CD4-positive, alpha-beta T cell treated with Interleukin-6 at 100 ng/mL for 8 hours (primary cell): ENCODE results near the gene KRABD2.
"Not testable (repeated sequence)": the region's sequence is repeated elsewhere in the genome, so short reads cannot be mapped to it uniquely, and the experiment has no call there.

Source experiments
- DNase-seq: peaks from one replicate; pipeline ENCODE4 v3.0.0-alpha.2; 2020; ENCODE audit warnings: mixed read lengths, low spot score

KRABD2 gene

DNA sequence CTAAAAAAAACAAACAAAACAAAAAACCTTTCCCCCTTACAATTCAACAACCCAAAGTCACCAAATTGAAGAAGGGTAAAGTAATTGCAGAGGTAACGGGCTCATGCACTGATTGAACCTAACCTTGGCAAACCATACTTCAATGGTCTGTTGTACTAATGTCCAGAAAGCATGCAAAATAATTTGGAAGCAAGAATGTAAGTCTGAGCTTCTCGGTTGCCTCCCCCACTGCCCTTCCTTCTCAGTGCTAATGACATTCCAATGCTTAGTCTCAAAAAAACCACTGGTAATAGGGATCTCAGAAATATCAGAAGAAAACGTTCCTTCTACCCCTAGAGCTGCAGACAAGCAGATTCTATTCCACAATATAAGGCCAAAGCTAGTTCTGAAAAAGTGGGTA is 15.8 kb downstream of the KRABD2 start:
- DNase-seq, result no peak

DNA sequence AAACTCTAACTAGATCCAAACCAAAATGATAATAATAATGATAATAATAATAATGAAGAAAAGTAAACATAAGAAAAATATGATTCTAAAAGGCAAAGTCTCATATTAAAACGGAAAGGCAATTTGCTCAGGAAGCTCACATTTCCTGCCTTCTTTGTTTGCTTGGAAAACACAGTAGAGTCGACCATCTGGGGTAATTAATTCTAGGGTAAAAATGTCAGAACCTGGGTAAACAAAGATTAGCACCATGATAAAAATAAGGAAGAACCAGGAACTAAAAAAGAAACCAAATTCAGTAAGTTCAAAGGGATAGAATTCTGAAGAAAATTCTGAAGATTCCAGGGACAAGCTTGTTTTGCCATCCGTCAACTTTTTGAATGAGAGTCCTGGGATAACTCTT is 16.2 kb downstream of the KRABD2 start:
- no peak for DNase-seq

DNA sequence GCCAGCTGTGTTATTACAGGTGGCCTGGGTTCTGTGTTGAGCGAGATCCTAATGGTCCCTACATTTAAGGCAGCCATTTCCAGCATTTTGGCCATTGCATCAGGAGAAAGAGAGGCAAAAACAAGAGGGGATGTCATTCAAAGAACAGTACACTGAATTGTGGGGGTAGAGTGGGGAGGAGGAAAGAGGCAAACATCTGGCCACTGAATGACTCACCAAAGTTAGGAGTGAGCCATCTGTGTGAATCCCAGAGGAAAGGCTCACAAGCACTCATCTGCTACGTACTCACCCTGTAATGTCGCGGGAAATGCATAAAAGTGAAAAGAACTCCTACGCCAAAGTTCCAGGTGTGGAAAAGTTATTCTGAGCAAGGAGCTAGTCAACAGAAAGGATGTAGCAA is 16.7 kb downstream of the KRABD2 start:
- no peak for DNase-seq

DNA sequence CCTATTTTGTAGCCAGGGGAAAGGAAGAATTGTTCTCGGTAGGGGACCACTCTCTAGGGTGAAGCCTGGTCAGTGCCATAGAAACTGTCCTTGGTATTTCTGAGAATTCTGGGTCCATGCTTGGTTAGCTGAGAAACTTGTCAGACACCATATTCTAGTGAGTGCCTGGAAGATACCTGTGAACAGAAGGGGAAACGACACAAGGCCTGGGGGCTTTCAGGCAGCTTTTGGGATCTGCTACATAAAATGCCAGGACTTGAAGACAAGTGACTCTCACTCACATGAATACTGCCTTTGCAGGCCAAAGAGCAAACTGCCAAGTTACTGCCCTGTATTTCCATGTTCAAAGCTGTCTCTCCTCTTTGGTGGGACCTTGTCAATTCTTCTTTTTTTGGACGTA is 18.6 kb downstream of the KRABD2 start:
- DNase-seq, result no peak

DNA sequence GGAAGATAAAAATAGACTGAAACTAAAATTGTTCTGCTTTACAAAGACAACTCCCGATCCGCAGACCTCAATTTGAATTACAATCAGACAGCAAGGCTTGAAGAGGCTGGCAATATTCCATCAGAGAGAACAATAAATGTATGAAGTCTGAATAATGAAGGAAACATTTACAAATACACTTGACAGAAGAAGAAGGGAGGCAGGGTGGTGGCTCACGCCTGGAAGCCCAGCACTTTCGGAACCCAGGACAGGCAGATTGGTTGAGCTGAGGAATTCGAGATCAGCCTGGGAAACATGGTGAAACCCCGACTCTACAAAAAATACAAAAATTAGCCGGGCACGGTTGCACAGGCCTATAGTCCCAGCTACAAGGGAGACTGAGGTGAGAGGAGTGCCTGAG is 22.3 kb downstream of the KRABD2 start:
- DNase-seq, result no peak

DNA sequence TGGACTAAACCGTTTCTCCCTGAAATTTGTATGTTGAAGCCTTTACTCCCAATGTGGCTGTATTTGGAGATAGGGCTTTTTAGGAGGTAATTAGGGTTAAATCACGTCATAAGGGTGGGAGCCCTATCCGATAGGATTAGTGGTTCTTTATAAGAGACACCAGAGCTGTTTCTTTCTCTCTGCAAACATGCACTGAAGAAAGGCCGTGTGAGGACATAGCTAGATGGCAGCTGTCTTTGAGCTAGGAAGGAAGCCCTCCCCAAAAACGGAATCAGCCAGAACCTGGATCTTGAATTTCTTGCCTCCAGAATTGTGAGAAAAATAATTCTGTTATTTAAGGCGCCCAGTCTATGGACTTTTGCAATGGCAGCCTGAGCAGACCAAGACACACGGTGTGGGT is 22.8 kb downstream of the KRABD2 start:
- DNase-seq, result no peak

DNA sequence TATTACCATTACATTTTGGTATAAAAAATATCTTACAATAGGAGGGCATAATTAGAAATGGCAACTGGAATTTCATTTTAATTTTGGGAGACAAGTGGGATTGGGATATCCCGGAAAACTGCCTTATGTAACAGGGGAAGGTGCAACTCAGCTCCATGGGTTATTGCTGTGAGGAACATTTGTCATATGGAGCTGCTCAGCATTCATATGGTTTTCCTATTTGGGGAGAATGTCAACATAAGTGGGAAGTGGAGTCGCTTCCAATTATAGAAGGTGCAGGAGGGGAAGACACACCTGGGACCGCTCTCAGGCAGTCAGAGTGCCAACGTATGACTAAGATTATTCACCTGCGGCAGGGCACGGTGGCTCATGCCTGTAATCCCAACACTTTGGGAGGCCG is 26.2 kb downstream of the KRABD2 start:
- no peak for DNase-seq

DNA sequence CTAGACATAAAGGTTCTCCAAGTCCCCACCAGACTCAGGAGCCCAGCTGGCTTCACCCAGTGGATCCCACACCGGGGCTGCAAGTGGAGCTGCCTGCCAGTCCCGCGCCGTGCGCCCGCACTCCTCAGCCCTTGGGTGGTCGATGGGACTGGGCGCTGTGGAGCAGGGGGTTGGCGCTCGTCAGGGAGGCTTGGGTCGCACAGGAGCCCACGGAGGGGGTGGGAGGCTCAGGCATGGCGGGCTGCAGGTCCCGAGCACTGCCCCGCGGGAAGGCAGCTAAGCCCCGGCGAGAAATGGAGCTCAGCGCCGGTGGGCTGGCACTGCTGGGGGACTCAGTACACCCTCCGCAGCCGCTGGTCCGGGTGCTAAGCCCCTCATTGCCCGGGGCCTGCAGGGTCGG is 29.5 kb downstream of the KRABD2 start:
- not testable (repeated sequence) for DNase-seq

DNA sequence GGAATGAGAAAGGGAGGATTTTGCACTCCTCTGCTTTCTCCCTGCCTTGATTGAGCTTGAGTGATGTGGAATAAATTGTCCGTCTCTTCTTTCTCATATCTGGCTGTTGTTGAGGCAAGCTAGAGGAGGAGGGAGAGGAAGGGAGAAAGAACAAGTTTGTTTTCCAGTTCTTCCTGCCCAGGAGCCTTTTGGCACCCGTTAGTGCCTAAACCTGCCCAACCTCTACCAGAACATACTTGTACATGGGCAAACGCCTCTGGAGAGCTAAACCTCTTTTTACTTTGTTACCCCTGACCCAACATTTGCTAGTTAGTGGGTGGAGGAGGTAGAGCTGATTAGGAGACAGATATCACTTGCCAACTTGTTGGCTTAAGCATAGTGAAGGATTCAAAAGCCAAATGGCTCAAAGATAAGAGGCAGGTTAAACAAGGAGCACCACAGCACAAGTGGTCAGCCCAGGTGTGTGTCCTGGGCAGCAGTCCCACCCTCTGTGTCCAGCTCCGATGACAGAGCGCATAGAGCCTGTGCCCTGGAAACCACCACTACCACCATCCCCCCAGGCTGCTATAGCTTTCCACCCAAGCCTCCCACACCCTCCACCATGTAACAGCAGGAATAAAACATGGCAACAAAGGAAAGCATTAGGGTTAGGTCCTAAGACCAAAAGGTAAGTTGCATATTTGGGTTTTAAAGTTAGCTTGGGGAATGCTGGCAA is 30.4 kb downstream of the KRABD2 start:
- no peak for DNase-seq

DNA sequence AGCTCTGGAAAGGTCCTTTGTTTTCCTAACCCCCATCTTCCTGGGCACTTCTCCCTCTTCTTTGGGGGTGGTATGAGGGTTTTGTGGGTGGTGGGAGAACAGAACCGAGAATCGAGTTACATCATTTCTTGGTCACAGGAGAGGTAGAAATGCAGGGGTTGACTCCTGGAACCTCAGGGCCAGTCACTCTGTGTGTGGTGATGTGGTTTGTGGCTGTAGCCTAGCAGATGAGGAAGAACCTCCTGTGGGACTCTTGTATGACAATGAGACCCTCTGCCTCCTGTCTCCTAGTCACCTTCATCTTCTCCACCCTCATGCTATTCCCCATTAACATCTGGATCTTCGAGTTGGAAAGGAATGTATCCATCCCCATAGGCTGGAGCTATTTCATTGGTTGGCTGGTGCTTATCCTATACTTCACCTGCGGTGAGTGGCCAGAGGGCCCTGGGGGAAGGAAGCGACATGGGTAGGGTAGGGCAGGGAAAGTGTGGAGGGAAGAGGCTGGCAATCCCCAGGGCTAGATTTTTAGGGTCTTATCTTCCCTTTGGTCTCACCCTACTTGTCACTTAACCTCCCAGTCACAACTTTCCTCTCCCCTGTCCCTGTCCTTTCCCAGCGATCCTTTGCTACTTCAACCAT is 31.3 kb downstream of the KRABD2 start:
- no peak for DNase-seq

DNA sequence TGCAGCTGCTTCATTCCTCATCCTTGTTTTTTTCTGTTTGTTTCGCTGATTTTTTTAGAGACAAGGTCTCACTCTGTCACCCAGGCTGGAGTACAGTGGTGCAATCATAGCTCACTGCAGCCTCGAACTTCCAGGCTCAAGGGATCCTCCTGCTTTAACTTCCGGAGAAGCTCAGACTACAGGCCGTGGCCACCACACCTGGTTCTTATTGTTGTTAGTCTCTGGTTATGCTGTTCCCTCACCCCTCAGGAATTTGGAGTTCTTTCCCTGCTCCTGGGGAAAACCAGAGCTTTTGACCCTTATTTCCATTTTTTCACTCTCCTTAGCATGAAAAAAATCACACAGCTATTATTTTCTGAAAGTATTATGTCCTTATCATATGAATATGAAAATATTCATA is 35.0 kb downstream of the KRABD2 start:
- no peak for DNase-seq

DNA sequence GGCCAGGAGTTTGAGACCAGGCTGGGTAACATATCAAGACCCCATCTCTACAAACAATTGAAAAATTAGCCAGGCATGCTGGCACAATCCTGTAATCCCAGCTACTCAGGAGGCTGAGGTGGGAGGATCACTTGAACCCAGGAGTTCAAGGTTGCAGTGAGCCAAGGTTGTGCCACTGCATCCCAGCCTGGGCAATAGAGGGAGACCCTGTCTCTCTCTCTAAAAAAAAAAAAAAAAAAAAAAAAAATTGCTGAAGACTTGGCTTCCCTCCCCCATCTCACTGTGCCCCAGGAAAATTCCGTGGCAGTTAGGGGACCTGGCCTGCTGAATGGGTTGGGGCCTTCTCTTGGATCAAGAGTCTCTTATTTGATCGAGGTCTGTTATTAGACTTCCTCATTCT is 37.0 kb downstream of the KRABD2 start, which contains the start of gene ODF4:
TSS of gene ODF4 (plus strand) at position 301 of the 400 bp plus-strand sequence. CDS start 212 bp downstream, outside the sequence.
- DNase-seq, result no peak

DNA sequence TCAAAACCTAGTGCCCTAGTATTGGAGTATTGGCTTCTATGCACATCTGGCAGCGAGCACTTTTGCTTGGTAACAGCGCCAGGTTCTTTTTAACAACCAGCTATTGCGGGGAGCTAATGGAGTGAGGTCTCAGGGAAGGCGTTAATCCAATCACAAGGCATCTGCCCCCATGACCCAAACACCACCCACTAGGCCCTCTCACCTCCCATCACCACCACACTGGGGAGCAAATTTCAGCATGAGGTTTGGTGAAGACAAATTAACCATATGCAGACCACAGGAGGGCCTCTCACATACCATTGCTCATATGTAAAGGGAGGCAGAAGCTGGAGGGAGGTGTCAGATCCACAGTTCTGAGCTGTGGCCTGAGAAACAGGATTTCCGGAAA is 37.8 kb downstream of the KRABD2 start:
- no peak for DNase-seq

DNA sequence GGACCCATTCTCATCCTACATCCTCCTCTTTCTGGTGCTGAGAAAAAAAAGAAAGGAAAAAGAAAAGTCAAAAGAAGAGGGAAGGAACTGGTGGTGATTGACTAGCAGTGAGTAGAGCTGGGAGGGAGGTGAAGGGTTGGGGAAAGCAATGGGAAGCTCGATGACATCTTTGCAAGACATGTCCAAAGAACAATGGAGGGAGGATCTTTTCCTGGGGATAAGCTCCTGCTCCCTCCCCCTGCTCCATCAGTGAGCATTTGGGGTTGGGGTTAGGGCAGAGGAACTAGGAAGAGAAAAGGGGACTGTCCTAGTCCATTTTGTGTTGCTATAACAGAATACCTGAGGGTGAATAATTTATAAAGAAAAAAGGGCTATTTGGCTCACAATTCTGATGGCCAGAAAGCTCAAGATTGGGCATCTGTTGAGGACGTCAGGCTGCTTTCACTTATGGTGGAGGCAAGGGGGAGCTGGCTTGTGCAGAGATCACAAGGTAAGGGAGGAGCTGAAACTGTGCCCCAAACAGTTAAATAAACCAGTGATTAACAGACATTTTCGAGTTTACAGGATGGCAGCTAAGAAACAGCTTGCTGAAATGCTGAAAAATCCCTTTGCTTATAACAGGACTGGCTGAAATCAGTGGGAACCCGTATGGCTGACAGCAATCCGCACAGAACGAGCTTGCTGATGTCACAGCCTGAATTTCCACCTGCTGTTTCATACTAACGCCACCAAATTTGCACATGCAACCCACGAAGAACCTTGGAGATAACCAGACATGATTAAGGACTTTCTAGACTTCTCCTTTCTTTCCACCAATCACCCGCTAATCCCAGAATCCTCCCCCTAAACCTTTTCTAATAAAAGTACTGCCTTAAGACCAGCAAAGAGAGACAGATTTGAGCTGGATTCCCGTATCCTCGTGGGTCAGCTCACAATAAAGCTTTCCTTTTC is 38.4 kb downstream of the KRABD2 start:
- no peak for DNase-seq

DNA sequence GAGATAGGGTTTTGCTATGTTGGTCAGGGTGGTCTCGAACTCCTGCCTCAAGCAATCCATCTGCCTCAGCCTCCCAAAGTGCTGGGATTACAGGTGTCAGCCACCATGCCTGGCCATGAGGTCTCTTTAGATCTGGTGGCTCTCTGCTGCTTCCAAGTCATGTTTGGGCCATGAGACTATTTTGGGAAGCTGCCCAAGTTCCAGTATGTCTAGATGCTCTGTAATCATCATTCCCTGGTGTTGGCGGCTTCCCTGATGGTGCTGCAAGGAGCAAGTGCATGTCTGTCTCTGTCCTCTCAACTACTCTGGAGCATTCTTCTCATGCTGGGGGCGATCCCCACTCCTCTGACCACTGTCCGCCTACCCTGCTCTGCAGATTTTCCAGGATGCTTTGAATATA is 43.2 kb downstream of the KRABD2 start:
- no peak for DNase-seq

DNA sequence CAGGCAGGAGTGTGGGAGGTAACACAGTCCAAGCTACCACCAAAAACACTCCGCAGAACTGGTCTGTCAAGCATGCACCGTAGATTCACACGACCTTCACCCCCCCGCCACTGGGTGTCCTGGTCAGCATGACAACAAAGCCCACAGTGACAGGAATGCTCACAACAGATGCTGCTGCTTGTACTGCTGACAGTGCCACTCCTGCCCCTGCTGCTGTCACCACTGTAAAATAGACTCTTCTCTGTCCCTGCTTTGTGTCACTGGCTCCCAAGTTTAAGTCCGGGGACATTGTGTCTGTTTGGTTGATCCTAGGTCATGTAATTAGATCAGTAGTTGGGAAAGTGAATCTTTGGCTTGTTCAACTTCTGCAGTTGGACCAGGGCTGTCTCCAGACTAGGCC is 43.8 kb downstream of the KRABD2 start:
- DNase-seq, result no peak

DNA sequence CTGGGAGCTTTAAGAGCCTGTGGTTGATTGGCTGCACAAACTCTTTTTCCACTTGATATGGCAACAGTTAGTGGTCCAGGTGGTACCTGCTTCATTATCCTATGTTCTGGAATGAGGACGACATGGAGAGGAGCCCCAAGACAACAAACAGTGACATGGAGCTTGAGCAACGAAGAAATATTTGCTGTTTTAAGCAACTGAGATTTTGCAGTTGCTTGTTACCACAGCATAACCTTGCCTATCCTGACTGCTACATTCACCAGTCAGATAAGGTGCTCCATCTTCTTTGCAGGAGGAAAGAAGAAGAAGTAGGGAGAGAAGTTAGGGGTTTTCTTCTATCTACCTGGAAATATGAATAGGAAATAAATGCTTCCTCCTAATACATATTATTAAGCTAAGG is 44.4 kb downstream of the KRABD2 start:
- no peak for DNase-seq

DNA sequence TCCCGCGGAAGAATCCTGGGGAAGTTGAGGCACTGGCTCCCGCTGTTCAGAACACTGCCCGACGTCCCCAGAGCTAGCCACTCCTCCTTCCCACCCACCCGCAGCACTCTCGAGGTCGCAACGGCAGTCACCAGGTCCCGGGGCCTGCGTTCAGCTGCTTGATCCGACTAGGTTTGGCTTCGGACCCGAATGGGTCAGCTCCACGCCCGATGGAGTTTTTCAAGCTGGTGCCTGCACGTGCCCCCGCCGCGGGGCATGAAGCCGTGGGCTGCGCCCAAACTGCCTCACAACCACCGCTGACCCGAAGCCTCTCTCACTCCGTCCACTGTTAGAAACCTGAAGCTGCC is 49.2 kb downstream of the KRABD2 start:
- DNase-seq, result no peak
